Gastroesophageal sphincter (tissue), 3 donors: Measurements from ENCODE around the gene CPT1A.

Experiments used
- CTCF ChIP-seq, 4 experiments: fragments of 200-600 bp in 2 of 4; fragments of 450-650 bp in 2 of 4; sonication (generic) in 1 of 4; IDR thresholded peaks; one replicate each; pipeline ENCODE4 v1.5.1; 2017 to 2019; ENCODE audit warnings: antibody characterized with exemption in 4 of 4, mild to moderate bottlenecking in 2 of 4, moderate library complexity in 2 of 4
- EP300 ChIP-seq: sonication (generic); formaldehyde crosslinking; IDR thresholded peaks from one replicate; pipeline ENCODE4 v1.6.1; 2017; ENCODE audit warnings: antibody characterized with exemption, mild to moderate bottlenecking

DNA sequence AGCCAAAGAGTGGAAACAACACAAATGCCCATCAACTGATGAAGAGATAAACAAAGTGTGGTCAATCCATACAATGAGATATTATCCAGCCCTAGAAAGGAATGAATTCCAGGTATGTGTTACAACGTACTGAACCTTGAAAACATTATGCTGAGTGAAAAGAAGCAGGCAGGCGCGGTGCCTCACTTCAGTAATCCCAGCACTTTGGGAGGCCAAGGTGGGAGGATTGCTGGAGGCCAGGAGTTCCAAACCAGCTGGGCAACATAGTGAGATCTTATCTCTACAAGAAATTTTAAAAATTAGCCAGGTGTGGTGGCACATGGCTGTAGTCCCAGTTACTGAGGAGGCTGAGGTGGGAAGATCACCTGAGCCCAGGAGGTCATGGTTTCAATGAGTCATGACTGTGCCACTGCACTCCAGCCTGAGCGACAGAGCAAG is 65.7 kb downstream of the CPT1A start:
- TF ChIP-seq CTCF (IDR thresholded peaks at IDR 0.05) (no peak), EP300 (no peak)
